K562 (cell line): Measurements from ENCODE around the gene SEMA5A. TPM values are rescaled to one million over a fixed set of nuclear protein-coding genes. Genes with fewer than 3 reads are reported as not detected.

Experiments
- ATAC-seq: fragments of 200-7000 bp; cut with Tn5 transposase; 3 replicates; pipeline ENCODE4 v1.9.1; 2020; ENCODE audit warnings: moderate library complexity
- BruUV-seq: library from RNA; stranded (reverse); fragments of 400-500 nt; replicated peaks from 2 replicates; lab custom pipeline; 2021; lab: Mats Ljungman, UMichigan
- CTCF ChIA-PET: fragments of 300-600 bp; formaldehyde crosslinking; extraction: SDS; loops from one replicate; lab custom pipeline; 2021; ENCODE audit warnings: low intra/inter-chr PET ratio; lab: Yijun Ruan, JAX
- POLR2A ChIA-PET: fragments of 300-600, 350-650 bp; sonication (Branson Sonifier 250); formaldehyde crosslinking; extraction: SDS; loops from one replicate; lab custom pipeline; 2021; ENCODE audit warnings: antibody characterized with exemption, inconsistent platforms; lab: Yijun Ruan, JAX
- DNase-seq, 4 experiments: peaks; one replicate each; pipeline versions ENCODE4 v3.0.0 to v3.0.0-alpha.2; 2011 to 2018; ENCODE audit warnings: low spot score in 3 of 4, mixed read lengths in 3 of 4; ENCODE audit errors: extremely low read depth in 1 of 4
- FAIRE-seq: peaks from 2 replicates; lab custom pipeline; 2011; peaks lifted over from hg19 to GRCh38; lab: Jason Lieb, UNC
- H2AFZ ChIP-seq: 2 replicates; pipeline ENCODE4 v1.6.0; 2011; ENCODE audit warnings: low read depth, low read length, control low read depth, inconsistent platforms
- H3K27ac ChIP-seq: fragments of 200-600 bp; 3 replicates; pipeline ENCODE4 v1.8.0; 2011; ENCODE audit warnings: low read depth, mild to moderate bottlenecking, control low read depth, inconsistent platforms, low read length, moderate library complexity, mixed read lengths; ENCODE audit errors: extremely low read depth
- H3K27me3 ChIP-seq, 2 experiments: fragments of 300-600 bp in 1 of 2; 2 replicates in 1 of 2; 3 replicates in 1 of 2; pipeline versions ENCODE4 v1.6.0 to v1.8.0; 2011; ENCODE audit warnings: inconsistent platforms in 2 of 2, low read length in 2 of 2, mild to moderate bottlenecking in 1 of 2, mixed read lengths in 1 of 2, moderate library complexity in 1 of 2; ENCODE audit not compliant: control insufficient read depth in 2 of 2, insufficient read depth in 2 of 2
- H3K36me3 ChIP-seq: fragments of 300-600 bp; 3 replicates; pipeline ENCODE4 v1.8.0; 2011; ENCODE audit warnings: mild to moderate bottlenecking, low read length, inconsistent platforms; ENCODE audit not compliant: control insufficient read depth, insufficient read depth
- H3K4me1 ChIP-seq, 2 experiments: fragments of 200-600 bp in 1 of 2; replicated peaks in 1 of 2; 2 replicates in 1 of 2; 3 replicates in 1 of 2; pipeline versions ENCODE4 v1.5.1 to v1.8.0; 2011; ENCODE audit warnings: inconsistent platforms in 2 of 2, low read length in 2 of 2, mild to moderate bottlenecking in 1 of 2, mixed read lengths in 1 of 2, moderate library complexity in 1 of 2; ENCODE audit not compliant: control insufficient read depth in 2 of 2, insufficient read depth in 2 of 2
- H3K4me2 ChIP-seq: 2 replicates; pipeline ENCODE4 v1.6.1; 2011; ENCODE audit warnings: low read length, control low read depth, inconsistent platforms, mixed read lengths; ENCODE audit not compliant: insufficient read depth
- H3K4me3 ChIP-seq: fragments of 200-600 bp; sonication (generic), shearing (Covaris generic); 2 replicates; pipeline ENCODE4 v1.5.1; 2016; ENCODE audit warnings: control low read depth, inconsistent platforms
- H3K79me2 ChIP-seq: fragments of 200-600 bp; 3 replicates; pipeline ENCODE4 v1.8.0; 2011; ENCODE audit warnings: low read length, inconsistent platforms; ENCODE audit not compliant: control insufficient read depth, insufficient read depth
- H3K9ac ChIP-seq, 2 experiments: 2 replicates each; pipeline versions ENCODE4 v1.6.0 to v1.6.1; 2011; ENCODE audit warnings: low read depth in 2 of 2, low read length in 2 of 2, control low read depth in 1 of 2, inconsistent platforms in 1 of 2, mild to moderate bottlenecking in 1 of 2, mixed read lengths in 1 of 2; ENCODE audit not compliant: insufficient read depth in 1 of 2
- H3K9me1 ChIP-seq: one replicate; pipeline ENCODE4 v1.6.0; 2011; ENCODE audit warnings: inconsistent platforms, mild to moderate bottlenecking, low read length, moderate library complexity; ENCODE audit not compliant: control insufficient read depth, insufficient read depth
- H3K9me3 ChIP-seq: replicated peaks from 2 replicates; pipeline ENCODE4 v1.5.1; 2011; ENCODE audit warnings: low read depth, low read length, inconsistent platforms; ENCODE audit not compliant: control insufficient read depth, insufficient read depth
- H4K20me1 ChIP-seq: replicated peaks from 2 replicates; pipeline ENCODE4 v1.6.1; 2011; ENCODE audit warnings: low read length, inconsistent platforms, mixed read lengths; ENCODE audit not compliant: control insufficient read depth, insufficient read depth
- ATF1 ChIP-seq, 2 experiments: fragments of 450-650 bp in 1 of 2; IDR thresholded peaks; 2 replicates each; pipeline ENCODE4 v1.6.1; 2016; ENCODE audit warnings: missing compliant biosample characterization in 1 of 2, missing genetic modification characterization in 1 of 2
- FOXK1 ChIP-seq: sonication (generic); formaldehyde crosslinking; IDR thresholded peaks from 2 replicates; pipeline ENCODE4 v1.8.0; 2022; ENCODE audit warnings: missing genetic modification reagents, mild to moderate bottlenecking, borderline replicate concordance
- GATA2 ChIP-seq: sonication (generic); formaldehyde crosslinking; IDR thresholded peaks from 2 replicates; pipeline ENCODE4 v1.4.0; 2020; ENCODE audit warnings: mild to moderate bottlenecking, missing genetic modification reagents
- NCOA6 ChIP-seq: fragments of 450-650 bp; IDR thresholded peaks from 2 replicates; pipeline ENCODE4 v1.6.1; 2017; ENCODE audit warnings: mild to moderate bottlenecking
- NFRKB ChIP-seq: fragments of 450-650 bp; IDR thresholded peaks from 2 replicates; pipeline ENCODE4 v1.6.1; 2016; ENCODE audit warnings: low read depth
- SAFB ChIP-seq: fragments of 200-400 bp; formaldehyde crosslinking; IDR thresholded peaks from 2 replicates; pipeline ENCODE4 v1.6.1; 2017; ENCODE audit warnings: low read depth, low read length, borderline replicate concordance
- SMARCA5 ChIP-seq: fragments of 450-650 bp; IDR thresholded peaks from 2 replicates; pipeline ENCODE4 v1.6.1; 2016
- TBP ChIP-seq: optimal IDR thresholded peaks from 2 replicates; pipeline ENCODE3; 2011; ENCODE audit warnings: low read depth, low read length, improper control_type of control experiment
- ZFP36 ChIP-seq: fragments of 150-350 bp; IDR thresholded peaks from 2 replicates; pipeline ENCODE4 v1.6.1; 2018; ENCODE audit warnings: low read length, low read depth; ENCODE audit not compliant: partially characterized antibody
- ZNF121 ChIP-seq: sonication (generic); formaldehyde crosslinking; conservative IDR thresholded peaks from 2 replicates; pipeline ENCODE4 v1.8.0; 2022; ENCODE audit warnings: missing genetic modification reagents
- ZNF212 ChIP-seq: fragments of 450-650 bp; formaldehyde crosslinking; IDR thresholded peaks from 2 replicates; pipeline ENCODE4 v1.4.0; 2020; ENCODE audit warnings: mild to moderate bottlenecking
- ZNF347 ChIP-seq: fragments of 450-650 bp; formaldehyde crosslinking; IDR thresholded peaks from 2 replicates; pipeline ENCODE4 v1.4.0; 2020; ENCODE audit warnings: low read depth, mild to moderate bottlenecking, moderate library complexity
- ZNF384 ChIP-seq: IDR thresholded peaks from 2 replicates; pipeline ENCODE4 v1.6.1; 2012; ENCODE audit warnings: low read depth, low read length, improper control_type of control experiment
- ZNF445 ChIP-seq: fragments of 250-450 bp; sonication (Bioruptor Pico); IDR thresholded peaks from 2 replicates; pipeline ENCODE4 v1.4.0; 2020; ENCODE audit warnings: low read depth, mild to moderate bottlenecking, moderate library complexity
- ZNF57 ChIP-seq: fragments of 450-650 bp; formaldehyde crosslinking; IDR thresholded peaks from 2 replicates; pipeline ENCODE4 v1.4.0; 2020; ENCODE audit warnings: mild to moderate bottlenecking, moderate library complexity
- WGBS: fragments of 100-300 bp; shearing (Covaris generic); methylation state at CpG from one replicate; pipeline ENCODE4 v1.1.6; 2016; ENCODE audit warnings: low coverage, mixed read lengths; ENCODE audit not compliant: insufficient coverage; ENCODE audit errors: missing lambda C conversion rate; 5-methylcytosine and 5-hydroxymethylcytosine counted together
- in situ Hi-C: fragments of 300-500 bp; cut with MboI; formaldehyde crosslinking; loops from 4 replicates; pipeline ENCODE4 v1.15.0; 2018; ENCODE audit warnings: inconsistent platforms, mixed read lengths
- intact Hi-C: fragments of 100-400 bp; cut with micrococcal nuclease; formaldehyde crosslinking; loops from 2 replicates; pipeline ENCODE4 v1.14.2; 2022
- polyA plus RNA-seq, 8 experiments: library from polyadenylated mRNA; depleted of rRNA in 4 of 8; stranded (reverse) in 5 of 8; unstranded in 3 of 8; fragments of >200 nt; fragmentation: Nextera tagmentation in 2 of 8; fragmentation: Illumina TruSeq in 1 of 8; extraction: Ambion mirVana in 2 of 8; extraction: Trizol in 1 of 8; gene quantifications; 2 replicates each; pipeline versions ENCODE4 v1.2.1 to v1.2.3, GENCODE V29; 2011 to 2014; ENCODE audit warnings: inconsistent platforms in 1 of 8, missing spikeins in 1 of 8
- total RNA-seq, 7 experiments: library from RNA; depleted of rRNA in 6 of 7; stranded (reverse); fragments of >200 nt in 6 of 7; fragmentation: Illumina TruSeq in 2 of 7; extraction: Trizol in 2 of 7; gene quantifications; 2 replicates each; pipeline versions ENCODE4 v1.2.1 to v1.2.3, GENCODE V29; 2011 to 2021; ENCODE audit warnings: low replicate concordance in 1 of 7
- TF ChIP-seq, protein P1 (sequence below): fragments of 450-650 bp; formaldehyde crosslinking; IDR thresholded peaks from 2 replicates; pipeline ENCODE4 v1.4.0; 2020; ENCODE audit warnings: mild to moderate bottlenecking, mixed read lengths
- TF ChIP-seq, protein P2 (sequence below): IDR thresholded peaks from 3 replicates; pipeline ENCODE4 v1.6.1; 2011; ENCODE audit warnings: borderline replicate concordance, mild to moderate bottlenecking; ENCODE audit not compliant: insufficient read length, insufficient read depth
- TF ChIP-seq, protein P3 (sequence below): fragments of 250-450 bp; sonication (Bioruptor Pico); IDR thresholded peaks from 2 replicates; pipeline ENCODE4 v1.8.0; 2022; ENCODE audit warnings: inconsistent platforms, mild to moderate bottlenecking, moderate library complexity, borderline replicate concordance

Gene SEMA5A
- total and polyA plus RNA-seq, 9 of the 15 experiments (the other 6 are each of a cell fraction or from before 2014, with no cell fraction given): 0.02 TPM; not detected in 8

DNA sequence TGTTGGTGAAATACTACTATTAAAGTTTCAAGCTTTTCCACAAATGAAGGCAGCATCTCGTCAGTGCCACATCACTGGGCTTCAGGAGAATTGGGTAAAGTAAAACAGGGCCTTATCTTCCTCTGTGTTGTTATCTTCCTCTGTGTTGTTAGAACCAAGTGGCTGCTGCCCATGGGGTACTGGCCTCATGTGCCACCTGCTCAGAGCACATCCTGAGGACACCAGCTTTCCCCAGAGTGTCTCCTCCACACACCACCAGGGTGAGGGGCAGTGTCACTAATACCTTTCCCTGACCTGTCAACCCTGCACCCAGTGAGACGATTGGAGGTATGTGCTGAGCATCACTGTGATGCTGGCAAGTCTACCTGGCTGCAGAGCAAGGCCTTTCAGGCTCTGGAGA, 499.9 kb downstream of the SEMA5A start:
- no peak overlapping the region for H3K9ac ChIP-seq
- DNase-seq (no peak), ATAC-seq (no peak), FAIRE-seq (no peak)
- TF ChIP-seq GATA2: no peak
- no peak for TF ChIP-seq ZNF57
- TF ChIP-seq ZNF212 (CRISPR knock-in tag): no peak
- TF ChIP-seq ZNF445 (CRISPR knock-in tag): no peak
- TF ChIP-seq, protein P1, sequence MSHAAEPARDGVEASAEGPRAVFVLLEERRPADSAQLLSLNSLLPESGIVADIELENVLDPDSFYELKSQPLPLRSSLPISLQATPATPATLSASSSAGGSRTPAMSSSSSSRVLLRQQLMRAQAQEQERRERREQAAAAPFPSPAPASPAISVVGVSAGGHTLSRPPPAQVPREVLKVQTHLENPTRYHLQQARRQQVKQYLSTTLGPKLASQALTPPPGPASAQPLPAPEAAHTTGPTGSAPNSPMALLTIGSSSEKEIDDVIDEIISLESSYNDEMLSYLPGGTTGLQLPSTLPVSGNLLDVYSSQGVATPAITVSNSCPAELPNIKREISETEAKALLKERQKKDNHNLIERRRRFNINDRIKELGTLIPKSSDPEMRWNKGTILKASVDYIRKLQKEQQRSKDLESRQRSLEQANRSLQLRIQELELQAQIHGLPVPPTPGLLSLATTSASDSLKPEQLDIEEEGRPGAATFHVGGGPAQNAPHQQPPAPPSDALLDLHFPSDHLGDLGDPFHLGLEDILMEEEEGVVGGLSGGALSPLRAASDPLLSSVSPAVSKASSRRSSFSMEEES (CRISPR knock-in tag): no peak
- no peak for TF ChIP-seq ZFP36
- TF ChIP-seq ATF1 (CRISPR knock-in tag; IDR thresholded peaks at IDR 0.05): no peak
- no peak for TF ChIP-seq ATF1 (tag; IDR thresholded peaks at IDR 0.05)
- no peak for TF ChIP-seq SAFB
- TF ChIP-seq, protein P2, sequence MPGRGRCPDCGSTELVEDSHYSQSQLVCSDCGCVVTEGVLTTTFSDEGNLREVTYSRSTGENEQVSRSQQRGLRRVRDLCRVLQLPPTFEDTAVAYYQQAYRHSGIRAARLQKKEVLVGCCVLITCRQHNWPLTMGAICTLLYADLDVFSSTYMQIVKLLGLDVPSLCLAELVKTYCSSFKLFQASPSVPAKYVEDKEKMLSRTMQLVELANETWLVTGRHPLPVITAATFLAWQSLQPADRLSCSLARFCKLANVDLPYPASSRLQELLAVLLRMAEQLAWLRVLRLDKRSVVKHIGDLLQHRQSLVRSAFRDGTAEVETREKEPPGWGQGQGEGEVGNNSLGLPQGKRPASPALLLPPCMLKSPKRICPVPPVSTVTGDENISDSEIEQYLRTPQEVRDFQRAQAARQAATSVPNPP: no peak
- TF ChIP-seq ZNF121 (CRISPR knock-in tag): no peak
- no peak for TF ChIP-seq NFRKB
- TF ChIP-seq, protein P3, sequence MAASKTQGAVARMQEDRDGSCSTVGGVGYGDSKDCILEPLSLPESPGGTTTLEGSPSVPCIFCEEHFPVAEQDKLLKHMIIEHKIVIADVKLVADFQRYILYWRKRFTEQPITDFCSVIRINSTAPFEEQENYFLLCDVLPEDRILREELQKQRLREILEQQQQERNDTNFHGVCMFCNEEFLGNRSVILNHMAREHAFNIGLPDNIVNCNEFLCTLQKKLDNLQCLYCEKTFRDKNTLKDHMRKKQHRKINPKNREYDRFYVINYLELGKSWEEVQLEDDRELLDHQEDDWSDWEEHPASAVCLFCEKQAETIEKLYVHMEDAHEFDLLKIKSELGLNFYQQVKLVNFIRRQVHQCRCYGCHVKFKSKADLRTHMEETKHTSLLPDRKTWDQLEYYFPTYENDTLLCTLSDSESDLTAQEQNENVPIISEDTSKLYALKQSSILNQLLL (CRISPR knock-in tag): no peak
- no peak for TF ChIP-seq ZNF384
- no peak for TF ChIP-seq NCOA6
- no peak for TF ChIP-seq SMARCA5
- TF ChIP-seq FOXK1: no peak
- no peak for TF ChIP-seq TBP
- no peak for TF ChIP-seq ZNF347
- ChIA-PET POLR2A (no interaction called here), CTCF (no interaction called here)
- H3K79me2 ChIP-seq: no peaks in the 10 kb centered on the region
- H3K27me3 ChIP-seq: no peaks in the 10 kb centered on the region
- no TSS peak for BruUV-seq
- H3K9me1 ChIP-seq: no peaks in the 10 kb centered on the region
- H3K27ac ChIP-seq: no peak overlapping the region
- H3K4me3 ChIP-seq: no peak overlapping the region
- intact Hi-C loops (no loop called here), in situ Hi-C loops (no loop called here)
- no peaks in the 10 kb centered on the region for H4K20me1 ChIP-seq
- no peaks in the 10 kb centered on the region for H3K36me3 ChIP-seq
- WGBS: 0% methylated on average over 2 of the region's 2 CpGs
- no peaks in the 10 kb centered on the region for H3K4me1 ChIP-seq
- H2AFZ ChIP-seq: no peak overlapping the region
- no peak overlapping the region for H3K4me2 ChIP-seq
- no peaks in the 10 kb centered on the region; the same call in 1 of the 2 replicates for H3K9me3 ChIP-seq
